GM19463 (cell line): ENCODE results near the gene COMMD4.
"Not testable (repeated sequence)": the region's sequence is repeated elsewhere in the genome, so short reads cannot be mapped to it uniquely, and the experiment has no call there.

ENCODE experiments used
- ATAC-seq: cut with Tn5 transposase; IDR thresholded peaks from one replicate; pipeline ENCODE4 v1.9.1; 2021; ENCODE audit warnings: mild to moderate bottlenecking, moderate library complexity; ENCODE audit not compliant: unreplicated experiment

Gene COMMD4

DNA sequence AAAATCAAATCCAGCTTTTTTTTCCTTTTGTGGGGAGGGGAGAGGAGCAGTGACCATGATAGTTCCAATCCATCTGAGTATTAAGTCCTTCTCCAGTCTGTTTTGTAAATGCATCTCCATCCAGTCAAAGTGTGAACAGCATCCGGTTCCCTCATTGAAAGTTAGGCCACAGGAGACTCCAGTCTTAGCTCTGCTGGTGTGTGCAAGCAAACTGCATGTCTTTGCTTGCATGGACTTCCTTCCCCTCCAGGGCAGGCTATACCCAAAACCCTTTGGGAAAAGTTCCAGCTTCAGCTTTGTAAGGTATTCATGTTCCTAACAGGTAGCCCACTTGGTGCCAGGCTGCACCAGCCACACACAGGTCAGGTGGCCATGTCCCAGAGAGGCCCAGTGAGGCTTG is 35.6 kb downstream of the COMMD4 start:
- ATAC-seq = no peak

DNA sequence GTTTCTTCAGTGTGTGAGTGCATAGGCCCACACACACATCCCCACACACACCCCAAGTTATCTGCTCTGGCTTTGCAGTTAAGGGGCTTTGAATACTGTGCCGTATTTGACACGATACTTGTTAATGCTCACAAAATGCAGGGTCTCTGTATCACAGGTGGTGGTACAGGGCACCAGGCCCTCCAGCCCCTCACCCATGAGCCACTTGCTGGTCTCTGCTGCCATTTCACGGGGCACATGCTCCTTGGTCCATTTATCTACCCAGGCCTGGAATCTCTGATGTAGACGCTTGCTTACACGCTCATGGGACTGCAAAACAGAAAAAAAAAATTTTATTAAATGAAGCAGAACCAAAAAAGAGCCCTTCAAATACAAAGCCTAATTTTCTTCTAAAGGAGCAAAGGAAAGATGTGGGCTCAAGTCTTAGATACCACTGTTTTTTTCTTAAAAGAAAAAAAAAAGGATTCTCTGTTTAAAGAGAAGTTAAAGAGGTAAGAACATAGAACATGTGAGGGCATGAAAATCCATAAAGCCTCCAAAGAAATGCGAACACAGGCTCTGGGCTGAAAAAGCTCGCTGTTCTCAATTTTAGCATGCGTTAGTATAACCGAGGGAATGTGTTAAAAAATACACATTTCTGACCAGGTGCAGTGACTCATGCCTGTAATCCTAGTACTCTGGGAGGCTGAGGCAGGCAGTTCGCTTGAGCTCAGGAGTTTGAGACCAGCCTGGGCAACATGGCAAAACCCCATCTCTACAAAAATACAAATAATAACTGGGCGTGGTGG is 36.2 kb downstream of the COMMD4 start:
- no peak for ATAC-seq

DNA sequence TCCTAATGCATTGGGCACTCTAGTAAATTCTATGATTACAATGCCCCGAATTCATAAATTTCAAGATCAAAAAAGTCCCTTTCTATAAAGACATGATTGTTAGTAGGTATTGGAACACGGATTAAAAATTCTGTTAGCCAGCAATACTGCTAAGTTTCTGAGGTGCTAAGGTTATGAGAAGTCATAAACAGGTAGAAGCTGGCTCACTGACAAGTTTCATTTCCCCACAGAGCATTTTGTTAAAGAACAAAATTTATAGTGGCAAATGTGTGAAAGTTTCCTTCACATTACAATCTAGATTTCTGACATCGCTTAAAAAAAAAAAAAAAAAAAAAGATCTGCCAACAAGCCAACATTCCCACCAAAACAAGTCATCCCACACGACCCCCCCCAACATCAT is 44.9 kb downstream of the COMMD4 start:
- no peak for ATAC-seq

DNA sequence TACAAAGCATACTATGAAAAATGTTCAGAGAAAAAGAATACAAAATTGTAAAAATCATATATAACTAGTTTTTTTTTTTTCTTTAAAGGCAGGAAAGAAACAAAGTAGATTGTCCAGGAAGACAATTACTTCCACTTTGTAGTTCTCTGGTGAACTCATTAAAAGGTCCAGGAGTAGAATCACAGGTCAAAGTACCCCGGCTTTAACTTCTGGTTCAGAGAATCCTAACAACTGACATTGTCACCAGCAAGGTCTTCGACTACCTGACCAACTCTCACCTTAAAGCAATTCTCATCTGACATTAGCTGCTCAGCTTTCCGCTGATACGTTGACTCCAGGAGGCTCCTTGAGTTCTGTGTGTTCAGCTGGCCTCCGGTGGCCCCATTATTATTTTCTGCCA is 48.1 kb downstream of the COMMD4 start:
- ATAC-seq = not testable (repeated sequence)
